Stomach (tissue), 9 donors: ENCODE data around the gene PIP5K1B. TPM values are rescaled to one million over a fixed set of nuclear protein-coding genes. Genes with fewer than 3 reads are reported as not detected.

Experiments used
- DNase-seq, 2 donors: peaks; one replicate each; pipeline versions ENCODE4 v3.0.0 to v3.0.0-alpha.2; 2013 to 2019
- H3K27ac ChIP-seq, 5 donors: fragments of 200-600 bp in 4 of 5; sonication (generic) in 4 of 5; one replicate each; pipeline ENCODE4 v1.5.1; 2013 to 2019; ENCODE audit warnings: mild to moderate bottlenecking in 1 of 5, moderate library complexity in 1 of 5
- H3K27me3 ChIP-seq, 3 donors: fragments of 200-600 bp; sonication (generic); one replicate each; pipeline ENCODE4 v1.5.1; 2017 to 2019; ENCODE audit warnings: mixed run types in 1 of 3
- H3K36me3 ChIP-seq, 4 donors: fragments of 200-600 bp; sonication (generic); 1 replicate in 3 of 4; 2 replicates in 1 of 4; pipeline ENCODE4 v1.5.1; 2016 to 2019
- H3K4me1 ChIP-seq, 4 donors: fragments of 200-600 bp; sonication (generic); one replicate each; pipeline ENCODE4 v1.5.1; 2016 to 2019
- H3K4me3 ChIP-seq, 4 donors: fragments of 200-600 bp; sonication (generic) in 3 of 4; one replicate each; pipeline ENCODE4 v1.5.1; 2016 to 2019; ENCODE audit warnings: mild to moderate bottlenecking in 1 of 4
- H3K9me3 ChIP-seq, 4 donors: fragments of 200-600 bp; sonication (generic); one replicate each; pipeline ENCODE4 v1.5.1; 2016 to 2019
- CTCF ChIP-seq, 7 experiments: fragments of 450-650 bp in 4 of 7; fragments of 200-600 bp in 3 of 7; sonication (generic) in 3 of 7; IDR thresholded peaks; one replicate each; pipeline ENCODE4 v1.5.1; 2016 to 2019; ENCODE audit warnings: antibody characterized with exemption in 7 of 7, control low read depth in 2 of 7, mild to moderate bottlenecking in 1 of 7
- EP300 ChIP-seq: sonication (generic); formaldehyde crosslinking; IDR thresholded peaks from one replicate; pipeline ENCODE4 v1.6.1; 2017; ENCODE audit warnings: antibody characterized with exemption
- POLR2A ChIP-seq, 4 donors: fragments of 450-650 bp; IDR thresholded peaks; one replicate each; pipeline ENCODE4 v1.6.1; 2016; ENCODE audit warnings: antibody characterized with exemption in 4 of 4, control low read depth in 2 of 4, mild to moderate bottlenecking in 1 of 4, moderate library complexity in 1 of 4
- POLR2AphosphoS5 ChIP-seq, 3 donors: sonication (generic); formaldehyde crosslinking; IDR thresholded peaks; one replicate each; pipeline ENCODE4 v1.6.1; 2016; ENCODE audit warnings: antibody characterized with exemption in 3 of 3
- WGBS, 5 donors: extraction: QIAGEN DNeasy Blood & Tissue Kit in 3 of 5; methylation state at CpG; one replicate each; pipeline versions ENCODE4 v1.1.5 to v1.1.7; 2013 to 2018; 5-methylcytosine and 5-hydroxymethylcytosine counted together
- intact Hi-C: fragments of 100-400 bp; cut with DNase I; formaldehyde crosslinking; loops from one replicate; pipeline ENCODE4 v1.15.1; 2023; ENCODE audit warnings: low total_unique reads
- polyA plus RNA-seq, 3 donors: library from polyadenylated mRNA; stranded (reverse); fragments of 200-250 nt; gene quantifications; one replicate each; pipeline ENCODE4 v1.2.3, GENCODE V29; 2013
- total RNA-seq, 5 donors: library from RNA; depleted of rRNA; stranded (reverse); fragments of >200 nt; gene quantifications; one replicate each; pipeline versions ENCODE4 v1.1.0 to v1.2.3, GENCODE V29; 2014 to 2016
- donor health status: healthy with polysubstance abuse.
- donor health status: Bipolar disorder and iron deficiency.
- donor health status: healthy.

PIP5K1B gene
- total and polyA plus RNA-seq, 8 donors, result 2.3 to 33.8 (median 16.6) TPM

GRCh38 chr9:68974901-68975300, 269.9 kb downstream of the PIP5K1B start:
- Histone ChIP-seq H3K4me1 (peaks cover 0 to 12% (median 5%) of the 10 kb centered on the region in 4 donors), H3K4me3 (no peak overlapping the region), H3K27me3 (no peaks in the 10 kb centered on the region), H3K27ac (peak overlapping the region in 1 of 5 donors; percentile 49), H3K9me3 (no peaks in the 10 kb centered on the region), H3K36me3 (no peaks in the 10 kb centered on the region)
- 83 to 94% (median 89%) methylated on average over 3 of the region's 3 CpGs for WGBS, 5 donors
- TF ChIP-seq EP300, result no peak
- TF ChIP-seq CTCF (IDR thresholded peaks at IDR 0.05), result no peak
- TF ChIP-seq POLR2A (IDR thresholded peaks at IDR 0.05), result no peak
- no peak for TF ChIP-seq POLR2AphosphoS5 (IDR thresholded peaks at IDR 0.05)
- DNase-seq, result no peak
- intact Hi-C loops, result no loop called here

DNA sequence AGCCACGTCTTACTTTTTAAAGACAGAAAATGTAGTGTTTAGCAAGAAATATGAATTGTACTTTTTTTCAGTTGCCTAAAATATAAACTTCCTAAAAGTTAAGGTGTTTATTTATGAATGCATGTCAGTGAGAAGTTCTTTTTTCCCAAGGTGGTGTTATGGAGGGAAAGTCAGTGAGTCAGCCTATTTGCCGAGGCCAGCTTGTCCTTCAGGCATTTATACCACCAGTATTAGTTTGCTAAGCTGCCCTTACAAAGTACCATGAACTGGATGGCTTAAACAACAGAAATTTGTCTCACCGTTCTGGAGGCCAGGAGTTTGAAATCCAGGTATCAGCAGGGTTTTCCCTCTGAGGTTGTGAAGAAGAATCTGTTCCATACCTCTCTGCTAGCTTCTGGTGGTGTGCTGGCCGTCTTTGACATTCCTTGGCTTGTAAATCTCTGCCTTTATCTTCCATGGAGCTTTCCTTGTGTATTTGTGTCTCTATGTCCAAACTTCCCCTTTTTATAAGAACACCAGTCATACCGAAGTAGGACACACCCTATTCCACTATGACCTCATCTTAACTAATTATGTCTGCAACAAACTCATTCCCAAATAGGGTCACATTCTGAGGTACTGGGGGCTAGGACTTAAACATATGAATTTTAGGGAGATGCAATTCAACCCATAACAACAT, 270.5 kb downstream of the PIP5K1B start:
- Histone ChIP-seq H3K27me3 (no peaks in the 10 kb centered on the region), H3K9me3 (no peaks in the 10 kb centered on the region), H3K36me3 (no peaks in the 10 kb centered on the region), H3K27ac (peak overlapping the region in 2 of 5 donors; percentile 45 to 49), H3K4me1 (peaks cover 0 to 18% (median 7%) of the 10 kb centered on the region in 4 donors), H3K4me3 (peak overlapping the region in 1 of 4 donors; percentile 4)
- 62 to 68% (median 64%) methylated on average over 5 of the region's 5 CpGs for WGBS, 5 donors
- intact Hi-C loops, result no loop called here
- no peak for DNase-seq
- TF ChIP-seq CTCF (IDR thresholded peaks at IDR 0.05), result no peak

- Histone ChIP-seq H3K4me1 (peaks cover 0 to 18% (median 7%) of the 10 kb centered on the region in 4 donors), H3K4me3 (no peak overlapping the region), H3K27me3 (no peaks in the 10 kb centered on the region), H3K9me3 (no peaks in the 10 kb centered on the region), H3K27ac (no peak overlapping the region), H3K36me3 (no peaks in the 10 kb centered on the region)
- DNase-seq, result no peak
- 72 to 79% (median 75%) methylated on average over 4 of the region's 4 CpGs for WGBS, 5 donors
- TF ChIP-seq POLR2AphosphoS5 (IDR thresholded peaks at IDR 0.05) (no peak), CTCF (IDR thresholded peaks at IDR 0.05) (no peak), POLR2A (IDR thresholded peaks at IDR 0.05) (no peak), EP300 (no peak)
- intact Hi-C loops, result no loop called here
Observed at GRCh38 chr9:68978066-68978465, 273.0 kb downstream of the PIP5K1B start.

- no peak overlapping the region for H3K27ac ChIP-seq
- H3K4me3 ChIP-seq, result no peak overlapping the region
- H3K9me3 ChIP-seq, result no peaks in the 10 kb centered on the region
- WGBS, 5 donors, result 88 to 94% (median 92%) methylated on average over 3 of the region's 3 CpGs
- no peaks in the 10 kb centered on the region for H3K36me3 ChIP-seq
- intact Hi-C loops, result no loop called here
- H3K27me3 ChIP-seq, result no peaks in the 10 kb centered on the region
- TF ChIP-seq POLR2A (IDR thresholded peaks at IDR 0.05) (no peak), POLR2AphosphoS5 (IDR thresholded peaks at IDR 0.05) (no peak), CTCF (IDR thresholded peaks at IDR 0.05) (no peak), EP300 (no peak)
- DNase-seq, result no peak
- peaks cover 0 to 18% (median 7%) of the 10 kb centered on the region in 4 donors for H3K4me1 ChIP-seq
Observed at GRCh38 chr9:68978501-68978900, 273.5 kb downstream of the PIP5K1B start.
